Measurements from ENCODE around the gene CLEC2L.

DNA sequence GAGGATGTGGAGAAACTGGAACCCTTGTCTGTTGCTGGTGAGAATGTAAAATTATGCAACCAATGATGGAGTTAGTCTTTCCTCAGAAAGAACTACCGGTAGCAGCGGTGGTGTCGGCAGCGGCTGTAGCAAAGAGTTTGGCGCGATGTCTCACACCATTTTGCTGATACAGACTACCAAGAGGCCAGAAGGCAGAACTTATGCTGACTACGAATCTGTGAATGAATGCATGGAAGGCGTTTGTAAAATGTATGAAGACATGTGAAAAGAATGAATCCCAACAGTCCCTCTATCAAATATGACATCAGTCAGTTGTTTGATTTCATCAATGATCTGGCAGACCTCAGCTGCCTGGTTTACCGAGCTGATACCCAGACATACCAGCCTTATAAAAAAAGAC, 10.6 kb downstream of the CLEC2L start:
- TF ChIP-seq, protein P1, sequence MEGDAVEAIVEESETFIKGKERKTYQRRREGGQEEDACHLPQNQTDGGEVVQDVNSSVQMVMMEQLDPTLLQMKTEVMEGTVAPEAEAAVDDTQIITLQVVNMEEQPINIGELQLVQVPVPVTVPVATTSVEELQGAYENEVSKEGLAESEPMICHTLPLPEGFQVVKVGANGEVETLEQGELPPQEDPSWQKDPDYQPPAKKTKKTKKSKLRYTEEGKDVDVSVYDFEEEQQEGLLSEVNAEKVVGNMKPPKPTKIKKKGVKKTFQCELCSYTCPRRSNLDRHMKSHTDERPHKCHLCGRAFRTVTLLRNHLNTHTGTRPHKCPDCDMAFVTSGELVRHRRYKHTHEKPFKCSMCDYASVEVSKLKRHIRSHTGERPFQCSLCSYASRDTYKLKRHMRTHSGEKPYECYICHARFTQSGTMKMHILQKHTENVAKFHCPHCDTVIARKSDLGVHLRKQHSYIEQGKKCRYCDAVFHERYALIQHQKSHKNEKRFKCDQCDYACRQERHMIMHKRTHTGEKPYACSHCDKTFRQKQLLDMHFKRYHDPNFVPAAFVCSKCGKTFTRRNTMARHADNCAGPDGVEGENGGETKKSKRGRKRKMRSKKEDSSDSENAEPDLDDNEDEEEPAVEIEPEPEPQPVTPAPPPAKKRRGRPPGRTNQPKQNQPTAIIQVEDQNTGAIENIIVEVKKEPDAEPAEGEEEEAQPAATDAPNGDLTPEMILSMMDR (conservative IDR thresholded peaks at IDR 0.05): no peak
- TF ChIP-seq EZH2 (IDR thresholded peaks at IDR 0.05; ENCODE audit: low read depth): no peak

Data from PC-9 (cell line).